GM18951 (cell line): ENCODE results near the gene KLHL8.
"Not testable (repeated sequence)": the region's sequence is repeated elsewhere in the genome, so short reads cannot be mapped to it uniquely, and the experiment has no call there.

Experiments used
- POLR2A ChIP-seq: IDR thresholded peaks from 4 replicates; pipeline ENCODE4 v1.6.1; 2011; ENCODE audit warnings: mild to moderate bottlenecking; ENCODE audit not compliant: insufficient read length, insufficient read depth; ENCODE audit errors: extremely low read depth
- in situ Hi-C: fragments of 300-500 bp; cut with MboI; formaldehyde crosslinking; loops from one replicate; pipeline ENCODE4 v1.12.0; 2022; ENCODE audit warnings: low sequenced_read_pairs, mixed read lengths, inconsistent platforms; ENCODE audit not compliant: unreplicated experiment

Gene KLHL8

DNA sequence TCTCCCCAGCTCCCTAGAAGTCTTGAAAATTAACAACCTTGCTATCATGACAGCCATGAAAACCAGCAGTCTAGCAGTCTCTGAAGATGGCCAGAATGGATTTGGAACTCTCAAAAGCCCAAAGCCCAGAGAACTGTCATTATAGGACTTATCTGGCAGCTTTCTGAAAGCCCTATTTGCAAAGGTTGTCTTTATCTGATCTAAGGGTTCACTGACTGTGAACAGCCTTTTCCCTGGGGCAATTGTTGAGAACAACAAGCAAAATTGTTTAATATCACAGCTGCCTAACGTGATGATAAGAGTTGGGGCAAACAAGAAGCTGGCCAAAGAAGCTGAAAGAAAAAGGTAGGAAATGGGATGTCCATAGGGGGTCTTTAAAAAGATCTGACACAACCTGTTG lies 20.9 kb upstream of the KLHL8 start:
- in situ Hi-C loops, result loop anchor here (25.0 kb wide), 1 partner anchor 329 kb away; no protein-coding TSS in a partner anchor

DNA sequence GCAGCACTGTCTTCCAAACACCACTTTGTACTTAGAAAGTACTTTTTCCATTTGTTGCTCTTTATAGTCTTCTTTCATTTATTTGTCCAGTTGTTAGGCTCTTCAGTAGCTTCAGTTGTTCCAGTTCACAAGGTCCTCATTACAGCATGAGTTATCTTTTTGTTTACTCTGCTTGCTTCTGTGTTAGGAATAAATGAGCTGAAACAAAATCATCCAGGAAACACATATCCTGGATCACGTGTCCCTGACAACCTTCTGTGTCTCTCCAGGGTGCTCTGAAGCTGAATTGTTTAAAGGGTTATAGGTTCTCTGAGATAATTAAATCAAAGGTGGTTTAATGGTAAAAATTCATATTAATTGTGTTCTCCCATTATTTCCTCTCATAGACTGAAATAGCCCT lies 19.9 kb upstream of the KLHL8 start:
- TF ChIP-seq POLR2A, result no peak
- in situ Hi-C loops, result loop anchor here (25.0 kb wide), 1 partner anchor 328 kb away; no protein-coding TSS in a partner anchor

More for the DNA sequence above, 20.9 kb upstream of the KLHL8 start:
- TF ChIP-seq POLR2A, result no peak

DNA sequence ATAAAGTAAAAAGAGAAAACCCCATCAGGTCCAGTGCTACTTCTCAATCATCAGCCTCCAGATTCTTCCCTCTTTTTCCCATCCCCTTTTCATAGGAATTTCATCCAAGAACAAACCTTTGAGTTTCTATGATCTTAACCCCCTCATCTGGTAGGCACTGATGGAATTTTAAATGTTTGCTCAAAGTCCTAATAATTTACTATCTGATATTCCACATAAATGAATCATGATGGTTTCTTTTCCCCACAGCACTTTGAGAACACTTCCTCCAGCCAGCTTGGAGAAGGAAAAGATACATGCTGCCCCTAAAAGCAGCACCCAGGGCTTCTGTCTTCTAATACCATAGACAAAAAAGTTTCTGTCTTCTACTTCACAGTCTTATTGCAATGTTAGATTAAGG lies 19.4 kb upstream of the KLHL8 start:
- in situ Hi-C loops, result loop anchor here (10.0 to 25.0 kb wide), 2 partner anchors 85 to 328 kb away; no protein-coding TSS in a partner anchor
- TF ChIP-seq POLR2A, result no peak

DNA sequence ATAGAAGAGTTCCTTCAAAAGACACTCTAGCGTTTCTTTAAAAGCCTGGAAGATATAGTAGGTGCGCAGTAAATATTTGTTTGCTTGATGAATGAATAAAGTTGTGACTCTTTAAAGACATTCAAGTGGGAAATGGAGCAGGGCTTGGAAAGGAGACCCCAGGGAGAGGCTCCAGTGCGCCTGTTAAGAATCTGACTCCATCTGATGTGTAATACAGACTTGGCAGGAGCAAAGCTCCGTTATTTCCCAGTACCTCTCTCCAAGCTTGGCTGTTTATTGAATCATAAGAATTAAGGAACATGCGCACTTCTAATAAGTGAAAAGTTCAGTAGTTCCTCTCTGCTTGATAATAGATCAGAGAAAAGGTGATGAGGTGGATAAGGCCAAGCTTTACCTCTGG lies 18.8 kb upstream of the KLHL8 start:
- in situ Hi-C loops, result loop anchor here (10.0 to 25.0 kb wide), 2 partner anchors 84 to 327 kb away; no protein-coding TSS in a partner anchor
- no peak for TF ChIP-seq POLR2A

DNA sequence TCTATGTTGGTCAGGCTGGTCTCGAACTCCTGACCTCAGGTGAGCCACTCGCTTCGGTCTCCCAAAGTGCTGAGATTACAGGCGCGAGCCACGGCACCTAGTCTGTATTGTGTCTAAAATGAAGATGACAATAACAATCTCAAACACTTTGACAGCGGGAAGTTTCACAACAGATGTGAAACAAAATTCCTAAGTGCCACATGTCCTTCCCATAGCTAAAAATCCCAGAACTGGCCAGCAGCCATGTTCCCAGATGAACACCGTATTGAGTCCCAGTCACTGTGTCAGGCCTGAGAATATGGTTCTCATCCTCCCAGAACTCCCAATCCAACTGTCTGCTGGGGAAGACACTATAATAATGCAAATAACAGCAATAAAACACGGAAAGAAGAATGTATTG lies 16.4 kb upstream of the KLHL8 start:
- in situ Hi-C loops, result loop anchor here (10.0 to 25.0 kb wide), 2 partner anchors 82 to 325 kb away; no protein-coding TSS in a partner anchor
- no peak for TF ChIP-seq POLR2A

DNA sequence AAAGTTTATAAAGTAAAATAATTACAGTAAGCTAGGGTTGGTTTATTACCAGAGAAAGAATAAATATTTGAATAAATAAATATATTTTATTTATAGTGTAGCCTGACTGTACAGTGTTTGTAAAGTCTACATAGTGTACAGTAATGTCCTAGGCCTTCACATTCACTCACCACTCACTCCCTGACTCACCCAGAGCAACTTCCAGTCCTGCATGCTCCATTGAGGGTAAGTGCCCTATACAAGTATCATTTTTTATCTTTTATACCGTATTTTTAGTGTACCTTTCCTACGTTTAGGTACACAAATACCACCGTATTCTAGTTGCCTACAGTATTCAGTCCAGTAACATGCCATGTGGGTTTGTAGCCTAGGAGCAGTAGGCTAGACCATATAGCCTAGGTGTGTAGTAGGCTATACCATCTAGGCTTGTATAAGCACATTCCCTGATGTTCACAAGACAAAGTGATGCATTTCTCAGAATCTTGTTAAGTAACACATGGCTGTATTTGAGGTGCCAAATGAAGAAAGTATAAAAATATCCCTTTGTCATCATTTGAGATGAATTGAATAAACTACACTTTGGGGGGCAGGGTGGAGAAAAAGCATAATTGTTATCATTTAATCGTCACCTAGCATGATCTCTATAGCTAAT lies 14.7 kb upstream of the KLHL8 start:
- in situ Hi-C loops, result loop anchor here (10.0 to 25.0 kb wide), 2 partner anchors 80 to 323 kb away; no protein-coding TSS in a partner anchor
- TF ChIP-seq POLR2A, result no peak

DNA sequence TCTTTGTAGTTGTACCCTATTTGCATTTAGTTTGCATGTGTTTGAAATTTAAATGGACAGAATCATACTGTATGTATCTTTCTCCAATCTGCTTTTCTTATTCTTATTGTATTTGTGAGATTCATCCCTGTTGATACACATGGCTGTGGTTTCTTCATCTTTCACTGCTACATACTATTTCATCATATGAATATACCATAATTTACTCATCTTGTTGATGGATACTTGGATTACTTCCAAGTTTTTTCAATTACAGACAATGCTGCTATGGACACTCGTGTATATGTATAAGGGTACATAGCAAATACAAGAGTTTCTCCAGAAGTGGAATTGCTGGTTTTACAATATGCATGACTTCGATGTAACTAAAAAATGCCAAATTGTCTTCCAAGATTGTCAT lies 11.8 kb upstream of the KLHL8 start:
- in situ Hi-C loops, result loop anchor here (10.0 to 25.0 kb wide), 2 partner anchors 77 to 320 kb away; no protein-coding TSS in a partner anchor
- TF ChIP-seq POLR2A, result no peak

DNA sequence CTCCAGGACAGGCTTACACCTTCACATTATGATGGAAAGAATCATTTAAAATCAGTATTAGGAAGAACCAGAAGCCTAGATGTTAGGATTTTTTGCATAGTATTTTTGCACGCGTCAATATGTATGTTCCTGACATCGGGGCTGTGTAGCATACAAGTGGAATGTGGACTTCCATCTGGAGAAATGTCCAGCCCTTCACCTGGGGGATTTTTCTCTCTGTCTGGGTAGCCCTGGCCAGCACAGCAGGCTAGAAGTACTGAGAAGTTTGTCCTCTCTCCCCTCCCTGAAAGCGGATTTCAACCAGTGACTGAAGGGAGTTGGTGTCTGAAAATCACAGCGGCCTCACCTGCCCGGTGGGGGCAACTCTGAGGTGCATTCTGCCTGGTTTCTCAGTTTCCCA lies 10.4 kb upstream of the KLHL8 start:
- in situ Hi-C loops, result loop anchor here (10.0 to 25.0 kb wide), 2 partner anchors 76 to 319 kb away; no protein-coding TSS in a partner anchor

DNA sequence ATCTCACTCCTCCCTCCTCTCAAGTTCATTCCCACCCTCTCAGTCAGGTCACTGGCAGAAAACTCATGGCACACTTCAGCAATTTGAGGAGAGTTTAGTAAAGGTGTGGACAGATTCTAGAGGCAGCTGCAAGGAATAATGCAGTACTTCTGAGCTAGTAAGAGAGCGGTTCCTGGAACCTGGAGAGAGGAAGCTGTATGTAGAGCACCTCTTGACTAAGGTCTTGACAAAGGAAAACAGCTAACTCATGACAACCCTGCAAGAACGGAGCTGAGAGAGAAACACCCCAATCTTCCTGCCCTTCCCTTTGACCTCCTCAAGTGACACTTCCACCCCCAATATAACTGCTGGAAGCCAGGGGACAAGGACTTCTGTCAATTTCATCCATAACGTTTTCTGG lies 9.6 kb upstream of the KLHL8 start:
- in situ Hi-C loops, result loop anchor here (10.0 to 25.0 kb wide), 2 partner anchors 75 to 318 kb away; no protein-coding TSS in a partner anchor

More for the DNA sequence above, 10.4 kb upstream of the KLHL8 start:
- TF ChIP-seq POLR2A, result no peak

DNA sequence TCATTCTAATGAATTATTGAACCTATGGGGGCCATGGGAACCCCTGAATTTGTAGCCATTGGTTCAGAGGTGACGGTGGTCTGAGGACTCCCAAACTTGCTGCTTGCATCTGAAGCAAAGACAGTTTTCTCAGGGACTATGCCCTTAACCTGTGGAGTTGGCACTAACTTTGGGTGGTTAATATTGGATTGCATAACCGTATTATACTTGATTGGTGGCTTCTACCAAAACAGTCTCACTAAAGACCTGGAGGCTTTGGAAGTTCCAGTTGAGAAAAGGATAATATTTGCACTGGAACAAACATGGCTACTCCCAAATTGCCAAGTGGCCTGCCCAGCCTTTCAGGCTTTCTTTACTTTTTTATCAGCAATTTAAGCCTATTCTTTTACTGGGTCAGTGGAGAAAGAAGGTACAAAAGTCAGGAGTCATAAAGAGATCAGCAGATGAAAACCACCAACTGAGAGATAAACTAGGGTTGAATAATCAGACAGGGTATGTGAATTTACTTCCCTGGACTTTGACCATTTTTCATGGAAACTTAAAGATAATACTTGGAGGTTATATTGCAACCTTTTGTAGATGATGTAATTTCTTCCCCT lies 7.9 kb upstream of the KLHL8 start:
- no peak for TF ChIP-seq POLR2A
- in situ Hi-C loops, result loop anchor here (25.0 kb wide), 1 partner anchor 316 kb away; no protein-coding TSS in a partner anchor

More for the DNA sequence above, 9.6 kb upstream of the KLHL8 start:
- TF ChIP-seq POLR2A, result no peak

DNA sequence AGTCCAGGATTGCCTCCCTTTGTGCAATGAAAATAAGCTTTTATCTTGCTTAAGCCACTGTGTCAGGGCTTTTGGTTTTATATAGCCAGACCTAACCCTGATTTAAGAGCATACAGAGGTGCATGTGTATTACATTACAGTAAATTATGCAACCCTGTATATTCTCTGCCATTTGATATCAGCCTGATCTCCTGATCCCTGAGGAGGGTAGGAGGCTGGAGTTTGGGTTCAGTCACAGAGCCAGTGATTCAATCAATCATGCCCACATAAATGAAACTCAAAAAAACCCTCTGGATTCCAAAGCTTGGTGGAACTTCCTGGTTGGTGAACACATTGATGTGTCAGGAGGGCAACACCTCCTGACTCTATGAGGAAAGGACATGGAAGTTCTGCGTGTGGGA lies 7.3 kb upstream of the KLHL8 start:
- no peak for TF ChIP-seq POLR2A
- in situ Hi-C loops, result loop anchor here (25.0 kb wide), 1 partner anchor 315 kb away; no protein-coding TSS in a partner anchor

DNA sequence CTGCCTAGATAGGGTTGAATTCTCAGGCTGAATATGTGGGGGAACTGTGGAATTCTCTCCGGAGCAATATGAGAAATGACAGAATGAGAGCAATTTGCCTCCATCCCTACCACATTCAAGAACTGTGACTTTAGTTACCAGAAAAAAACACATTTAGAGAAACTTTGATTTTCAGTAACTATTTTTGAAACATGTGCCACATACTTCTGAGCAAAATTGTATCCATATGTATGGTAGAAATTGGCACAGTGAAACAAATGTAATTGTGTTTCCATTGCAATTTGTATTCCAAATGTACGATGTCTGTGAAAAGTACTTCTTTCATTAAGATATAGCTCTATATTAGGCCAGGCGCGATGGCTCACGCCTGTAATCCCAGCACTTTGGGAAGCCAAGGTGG lies 5.5 kb upstream of the KLHL8 start:
- no peak for TF ChIP-seq POLR2A
- in situ Hi-C loops, result loop anchor here (25.0 kb wide), 1 partner anchor 314 kb away; no protein-coding TSS in a partner anchor

DNA sequence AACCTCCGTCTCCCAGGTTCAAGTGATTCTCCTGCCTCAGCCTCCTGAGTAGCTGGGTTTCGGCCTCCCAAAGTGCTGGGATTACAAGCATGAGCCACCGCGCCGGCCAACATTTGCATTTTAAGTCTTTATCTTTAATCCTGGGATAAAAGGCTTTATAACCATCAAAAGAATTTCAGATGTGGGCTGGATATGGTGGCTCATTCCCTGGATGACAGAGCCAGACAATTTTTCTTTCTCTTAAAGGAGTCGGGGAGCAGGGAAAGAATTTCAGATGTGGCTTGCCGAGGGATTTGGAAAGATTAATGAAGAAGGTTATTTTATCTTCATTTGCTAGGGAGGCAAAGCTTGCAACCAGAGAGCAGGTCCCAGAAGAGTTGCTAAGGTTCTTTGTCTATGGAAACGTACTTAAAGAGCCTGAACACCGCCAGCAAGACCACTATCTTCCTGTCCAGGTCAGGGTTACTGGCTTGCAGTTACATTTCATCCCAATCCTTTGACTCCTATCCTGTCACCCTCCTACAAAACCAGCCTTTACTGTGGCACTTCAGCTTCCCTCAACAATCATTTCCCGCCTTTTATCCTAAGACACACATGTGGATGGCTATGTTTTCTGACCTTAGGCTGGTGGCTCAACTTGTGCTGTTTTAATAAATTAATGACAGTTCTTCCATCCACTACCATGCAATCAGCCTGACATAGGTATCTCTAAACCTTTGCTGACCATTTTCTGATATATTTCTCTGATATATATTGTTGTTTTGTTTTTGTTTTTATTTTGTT lies 3.9 kb upstream of the KLHL8 start:
- in situ Hi-C loops, result no loop called here
- no peak for TF ChIP-seq POLR2A

DNA sequence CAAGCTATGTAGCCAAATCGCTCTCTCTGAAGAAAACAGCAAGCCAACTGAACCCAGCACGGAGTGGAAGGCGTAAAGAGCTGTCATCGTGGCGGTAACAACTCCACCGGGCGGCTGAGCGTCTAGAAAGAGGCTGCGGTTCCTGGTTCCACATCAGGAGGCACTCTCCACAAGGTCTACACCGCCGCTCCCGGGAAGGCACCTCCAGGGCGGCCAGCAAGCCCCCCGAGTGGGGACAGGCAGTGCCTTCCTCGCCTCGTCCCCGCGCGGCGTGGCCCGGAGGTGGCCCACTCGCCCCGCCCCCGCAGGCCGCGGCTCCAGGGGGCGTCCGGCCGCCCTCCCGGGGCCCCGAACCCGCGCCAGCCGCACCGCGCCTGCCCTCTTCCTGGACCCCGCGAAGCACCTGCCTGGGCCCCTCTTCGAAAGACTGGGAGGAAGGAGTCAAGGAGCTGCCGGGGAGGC lies 755 bp downstream of the KLHL8 start:
- no peak for TF ChIP-seq POLR2A
- in situ Hi-C loops, result no loop called here

DNA sequence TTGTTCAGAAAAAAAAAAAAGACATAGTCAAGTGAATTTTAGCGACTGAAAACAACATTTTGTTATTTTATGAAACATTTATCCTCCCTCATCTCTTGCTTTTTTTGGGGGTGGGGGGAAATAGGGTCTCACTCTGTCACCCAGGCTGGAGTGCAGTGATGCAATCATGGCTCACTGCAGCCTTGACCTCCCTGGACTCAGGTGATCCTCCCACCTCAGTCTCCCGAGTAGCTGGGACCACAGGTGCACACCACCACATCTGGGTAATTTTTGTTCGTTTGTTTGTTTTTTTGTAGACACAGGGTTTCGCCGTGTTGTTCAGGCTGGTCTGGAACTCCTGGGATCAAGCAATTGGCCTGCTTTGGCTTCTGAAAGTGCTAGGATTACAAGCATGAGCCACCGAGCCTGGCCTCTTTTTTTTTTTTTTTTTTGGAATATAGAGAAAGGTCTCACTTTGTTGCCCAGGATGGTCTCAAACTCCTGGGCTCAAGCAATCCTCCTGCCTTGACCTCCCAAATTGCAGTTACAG lies 3.1 kb downstream of the KLHL8 start:
- in situ Hi-C loops, result not testable (repeated sequence)
